SK-N-SH (cell line): ENCODE results near the gene USP2. TPM values are rescaled to one million over a fixed set of nuclear protein-coding genes. Genes with fewer than 3 reads are reported as not detected.
A peak's percentile ranks its signal among the peaks of the same experiment; 100 is the strongest.

Experiments
- CTCF ChIA-PET: fragments of 300-600, 350-600 bp; formaldehyde crosslinking; extraction: SDS; loops from one replicate; lab custom pipeline; 2021; lab: Yijun Ruan, JAX
- POLR2A ChIA-PET: fragments of 350-600 bp; sonication (Branson Sonifier 250); formaldehyde crosslinking; extraction: SDS; loops from one replicate; lab custom pipeline; 2020; ENCODE audit warnings: antibody characterized with exemption, inconsistent platforms; lab: Yijun Ruan, JAX
- DNase-seq: peaks from one replicate; pipeline ENCODE4 v3.0.0; 2012
- H2AFZ ChIP-seq: fragments of 200-600 bp; sonication (generic); 2 replicates; pipeline ENCODE4 v1.8.1; 2016; ENCODE audit warnings: antibody characterized with exemption, mild to moderate bottlenecking, low read depth
- H3F3A ChIP-seq: fragments of 200-600 bp; sonication (generic); replicated peaks from 2 replicates; pipeline ENCODE3; 2016; ENCODE audit warnings: antibody characterized with exemption, mild to moderate bottlenecking; ENCODE audit not compliant: insufficient read depth
- H3K27ac ChIP-seq, 2 experiments: fragments of 200-500 bp in 1 of 2; fragments of 200-600 bp in 1 of 2; sonication (Bioruptor generic) in 1 of 2; sonication (generic), shearing (Covaris generic) in 1 of 2; 2 replicates each; pipeline versions ENCODE4 v1.5.1 to v1.6.1; 2014 to 2016; ENCODE audit warnings: low read depth in 2 of 2, inconsistent platforms in 1 of 2, low read length in 1 of 2, mild to moderate bottlenecking in 1 of 2, mixed read lengths in 1 of 2
- H3K27me3 ChIP-seq: fragments of 200-600 bp; sonication (generic), shearing (Covaris generic); 2 replicates; pipeline ENCODE4 v1.6.1; 2016; ENCODE audit warnings: mixed run types; ENCODE audit not compliant: insufficient read depth
- H3K36me3 ChIP-seq, 2 experiments: fragments of 200-500 bp in 1 of 2; fragments of 200-600 bp in 1 of 2; sonication (Bioruptor generic) in 1 of 2; sonication (generic) in 1 of 2; replicated peaks in 1 of 2; 2 replicates each; pipeline versions ENCODE3 to v1.5.1; 2014 to 2016; ENCODE audit warnings: low read length in 1 of 2, mild to moderate bottlenecking in 1 of 2; ENCODE audit not compliant: insufficient read depth in 2 of 2, control insufficient read depth in 1 of 2
- H3K4me1 ChIP-seq, 2 experiments: fragments of 200-500 bp in 1 of 2; fragments of 200-600 bp in 1 of 2; sonication (Bioruptor generic) in 1 of 2; sonication (generic), shearing (Covaris generic) in 1 of 2; 2 replicates each; pipeline versions ENCODE4 v1.5.1 to v1.6.1; 2014 to 2016; ENCODE audit warnings: low read depth in 1 of 2, low read length in 1 of 2, mixed run types in 1 of 2; ENCODE audit not compliant: insufficient read depth in 2 of 2, control insufficient read depth in 1 of 2
- H3K4me2 ChIP-seq: fragments of 200-600 bp; sonication (generic), shearing (Covaris generic); 2 replicates; pipeline ENCODE4 v1.6.1; 2017; ENCODE audit warnings: mixed run types
- H3K4me3 ChIP-seq, 2 experiments: fragments of 200-500 bp in 1 of 2; fragments of 200-600 bp in 1 of 2; sonication (Bioruptor generic) in 1 of 2; sonication (generic), shearing (Covaris generic) in 1 of 2; 2 replicates each; pipeline versions ENCODE4 v1.5.1 to v1.8.1; 2014 to 2016; ENCODE audit warnings: low read depth in 2 of 2, inconsistent platforms in 1 of 2, low read length in 1 of 2, mild to moderate bottlenecking in 1 of 2, mixed read lengths in 1 of 2, moderate library complexity in 1 of 2
- H3K79me2 ChIP-seq: fragments of 200-600 bp; sonication (generic); 2 replicates; pipeline ENCODE4 v1.8.1; 2017; ENCODE audit warnings: mild to moderate bottlenecking; ENCODE audit not compliant: insufficient read depth
- H3K9ac ChIP-seq: fragments of 200-600 bp; sonication (generic); 2 replicates; pipeline ENCODE4 v1.6.1; 2017; ENCODE audit warnings: mixed run types
- H3K9me2 ChIP-seq: fragments of 200-600 bp; sonication (generic); 2 replicates; pipeline ENCODE4 v1.6.1; 2017; ENCODE audit warnings: mixed run types
- H3K9me3 ChIP-seq: fragments of 200-600 bp; sonication (generic); 2 replicates; pipeline ENCODE4 v1.6.1; 2017; ENCODE audit warnings: mixed run types, mild to moderate bottlenecking, moderate library complexity
- H4K20me1 ChIP-seq: fragments of 200-600 bp; sonication (generic); 2 replicates; pipeline ENCODE4 v1.6.1; 2017; ENCODE audit warnings: mild to moderate bottlenecking, mixed run types; ENCODE audit not compliant: insufficient read depth
- CHD2 ChIP-seq: fragments of 150-350 bp; IDR thresholded peaks from 2 replicates; pipeline ENCODE4 v1.6.1; 2018; ENCODE audit warnings: low read length; ENCODE audit not compliant: partially characterized antibody
- FOSL2 ChIP-seq: IDR thresholded peaks from 2 replicates; pipeline ENCODE4 v1.4.0; 2012; ENCODE audit warnings: low read depth, mild to moderate bottlenecking, moderate library complexity, borderline replicate concordance
- FOXJ3 ChIP-seq: sonication (generic); formaldehyde crosslinking; IDR thresholded peaks from 2 replicates; pipeline ENCODE4 v1.5.1; 2020; ENCODE audit warnings: mild to moderate bottlenecking, missing genetic modification reagents
- FOXM1 ChIP-seq: IDR thresholded peaks from 2 replicates; pipeline ENCODE4 v1.4.0; 2012; ENCODE audit warnings: low read depth, mild to moderate bottlenecking
- GATA2 ChIP-seq: sonication (generic); formaldehyde crosslinking; IDR thresholded peaks from 2 replicates; pipeline ENCODE4 v1.5.0; 2020; ENCODE audit warnings: mild to moderate bottlenecking, missing genetic modification reagents
- JUND ChIP-seq: IDR thresholded peaks from 2 replicates; pipeline ENCODE4 v1.4.0; 2012
- MEF2A ChIP-seq: IDR thresholded peaks from 2 replicates; pipeline ENCODE4 v1.4.0; 2012; ENCODE audit warnings: low read depth, borderline replicate concordance
- POLR2AphosphoS5 ChIP-seq: IDR thresholded peaks from 2 replicates; pipeline ENCODE4 v1.6.1; 2012; ENCODE audit warnings: low read depth, low read length
- RFX5 ChIP-seq: IDR thresholded peaks from 2 replicates; pipeline ENCODE4 v1.6.1; 2012; ENCODE audit warnings: mild to moderate bottlenecking, improper control_type of control experiment, low read length
- RXRA ChIP-seq: IDR thresholded peaks from 2 replicates; pipeline ENCODE4 v1.4.0; 2012; ENCODE audit warnings: low read depth, mild to moderate bottlenecking, borderline replicate concordance
- SMC3 ChIP-seq: IDR thresholded peaks from 2 replicates; pipeline ENCODE4 v1.6.1; 2012; ENCODE audit warnings: low read depth, low read length, improper control_type of control experiment
- TAF1 ChIP-seq: IDR thresholded peaks from 2 replicates; pipeline ENCODE4 v1.6.1; 2012; ENCODE audit warnings: low read depth, mild to moderate bottlenecking, low read length, moderate library complexity, borderline replicate concordance
- TCF12 ChIP-seq: IDR thresholded peaks from 2 replicates; pipeline ENCODE4 v1.4.0; 2012
- TEAD4 ChIP-seq: IDR thresholded peaks from 2 replicates; pipeline ENCODE4 v1.4.0; 2012; ENCODE audit warnings: mild to moderate bottlenecking, borderline replicate concordance; ENCODE audit not compliant: insufficient read depth
- WGBS: methylation state at CpG from one replicate; pipeline ENCODE4 v1.1.6; 2017; ENCODE audit warnings: low lambda C conversion rate; 5-methylcytosine and 5-hydroxymethylcytosine counted together
- polyA plus RNA-seq, 3 experiments: library from polyadenylated mRNA; depleted of rRNA; stranded (reverse); fragments of >200 nt; gene quantifications; 2 replicates each; pipeline ENCODE4 v1.2.3, GENCODE V29; 2012
- TF ChIP-seq, protein P1 (sequence below): IDR thresholded peaks from 2 replicates; pipeline ENCODE4; 2012
- TF ChIP-seq, protein P2 (sequence below): fragments of 200-600 bp; sonication (generic); IDR thresholded peaks from 2 replicates; pipeline ENCODE4 v1.6.1; 2017; ENCODE audit warnings: antibody characterized with exemption, mild to moderate bottlenecking, moderate library complexity
- TF ChIP-seq, protein P3 (sequence below): IDR thresholded peaks from 2 replicates; pipeline ENCODE4 v1.6.1; 2012; ENCODE audit warnings: mild to moderate bottlenecking, low read depth, low read length, moderate library complexity
- TF ChIP-seq, protein P4 (sequence below): IDR thresholded peaks from 2 replicates; pipeline ENCODE4 v1.4.0; 2012; ENCODE audit warnings: low read depth

The USP2 gene
- polyA plus RNA-seq, 1 of the 3 experiments (the other 2 are of a cell fraction) = 0.97 TPM

DNA sequence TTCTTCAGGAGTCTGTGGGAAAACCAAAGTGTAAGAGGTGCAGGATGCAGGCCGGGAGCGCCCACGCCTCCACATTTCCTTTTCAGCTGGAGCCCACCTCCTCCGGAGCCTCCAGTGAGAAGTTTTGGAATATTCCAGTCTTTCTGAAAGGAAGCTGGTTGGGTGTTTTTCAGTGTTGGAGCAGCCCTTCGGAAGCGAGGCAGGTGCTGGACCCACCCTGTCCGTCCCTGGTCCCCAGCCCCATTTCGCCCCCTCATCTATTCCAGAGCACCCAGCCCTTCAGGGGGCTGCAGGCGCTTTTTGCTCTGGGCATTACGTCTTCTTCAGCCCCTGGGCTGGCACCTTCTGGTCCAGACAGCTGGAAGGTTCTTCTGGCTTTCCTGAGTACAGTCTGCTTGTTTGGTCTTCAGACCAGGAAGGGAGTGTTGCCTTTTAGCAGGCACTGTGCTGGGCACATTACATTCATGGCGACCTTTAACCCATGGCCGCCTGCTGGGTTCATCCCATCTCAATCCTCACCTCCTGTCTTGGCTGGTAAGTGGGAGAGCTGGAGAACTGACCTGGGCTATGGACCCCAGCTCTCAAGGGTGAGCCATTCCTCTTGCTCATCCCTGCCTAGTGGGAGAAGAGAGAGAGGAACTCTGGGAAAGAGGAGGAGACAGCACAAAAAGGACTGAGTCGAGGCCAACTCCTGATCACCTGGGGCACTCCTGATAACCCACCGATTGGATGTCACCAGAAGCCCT, 42.2 kb upstream of the USP2 start (continued):
- TF ChIP-seq, protein P1, sequence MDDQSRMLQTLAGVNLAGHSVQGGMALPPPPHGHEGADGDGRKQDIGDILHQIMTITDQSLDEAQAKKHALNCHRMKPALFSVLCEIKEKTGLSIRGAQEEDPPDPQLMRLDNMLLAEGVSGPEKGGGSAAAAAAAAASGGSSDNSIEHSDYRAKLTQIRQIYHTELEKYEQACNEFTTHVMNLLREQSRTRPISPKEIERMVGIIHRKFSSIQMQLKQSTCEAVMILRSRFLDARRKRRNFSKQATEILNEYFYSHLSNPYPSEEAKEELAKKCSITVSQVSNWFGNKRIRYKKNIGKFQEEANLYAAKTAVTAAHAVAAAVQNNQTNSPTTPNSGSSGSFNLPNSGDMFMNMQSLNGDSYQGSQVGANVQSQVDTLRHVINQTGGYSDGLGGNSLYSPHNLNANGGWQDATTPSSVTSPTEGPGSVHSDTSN = no peak

GRCh38 chr11:119422809-119423508, 41.5 kb upstream of the USP2 start, which contains the start of gene THY1:
Gene THY1 (minus strand): TSS chr11:119423172. CDS start chr11:119420905, 2,267 bp downstream.
- H3K4me2 ChIP-seq = peak within 1 kb of the TSS; percentile 90
- peak within 1 kb of the TSS; percentile 79 for H3K9ac ChIP-seq
- H3K27me3 ChIP-seq = no peaks in the 10 kb centered on the region
- peaks cover 22 to 31% of the 10 kb centered on the region in 2 experiments for H3K36me3 ChIP-seq
- peaks cover 45% of the 10 kb centered on the region for H3K79me2 ChIP-seq
- 13% methylated on average over 3 of the region's 41 CpGs for WGBS
- H3K4me1 ChIP-seq = peaks cover 16 to 56% of the 10 kb centered on the region in 2 experiments
- no peaks in the 10 kb centered on the region for H3K9me2 ChIP-seq
- CTCF ChIA-PET = interaction anchor here (1.0 to 6.2 kb wide), 10 partner anchors 9 to 67 kb away, joined by 3 to 60 read pairs (median 6); partner anchors contain the start of gene USP2
- peaks cover 19% of the 10 kb centered on the region for H3F3A ChIP-seq
- DNase-seq = peak; percentile 96
- peaks cover 38% of the 10 kb centered on the region for H4K20me1 ChIP-seq
- peak within 1 kb of the TSS; percentile 70 to 89 for H3K27ac ChIP-seq
- TF ChIP-seq, protein P2, sequence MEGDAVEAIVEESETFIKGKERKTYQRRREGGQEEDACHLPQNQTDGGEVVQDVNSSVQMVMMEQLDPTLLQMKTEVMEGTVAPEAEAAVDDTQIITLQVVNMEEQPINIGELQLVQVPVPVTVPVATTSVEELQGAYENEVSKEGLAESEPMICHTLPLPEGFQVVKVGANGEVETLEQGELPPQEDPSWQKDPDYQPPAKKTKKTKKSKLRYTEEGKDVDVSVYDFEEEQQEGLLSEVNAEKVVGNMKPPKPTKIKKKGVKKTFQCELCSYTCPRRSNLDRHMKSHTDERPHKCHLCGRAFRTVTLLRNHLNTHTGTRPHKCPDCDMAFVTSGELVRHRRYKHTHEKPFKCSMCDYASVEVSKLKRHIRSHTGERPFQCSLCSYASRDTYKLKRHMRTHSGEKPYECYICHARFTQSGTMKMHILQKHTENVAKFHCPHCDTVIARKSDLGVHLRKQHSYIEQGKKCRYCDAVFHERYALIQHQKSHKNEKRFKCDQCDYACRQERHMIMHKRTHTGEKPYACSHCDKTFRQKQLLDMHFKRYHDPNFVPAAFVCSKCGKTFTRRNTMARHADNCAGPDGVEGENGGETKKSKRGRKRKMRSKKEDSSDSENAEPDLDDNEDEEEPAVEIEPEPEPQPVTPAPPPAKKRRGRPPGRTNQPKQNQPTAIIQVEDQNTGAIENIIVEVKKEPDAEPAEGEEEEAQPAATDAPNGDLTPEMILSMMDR = no peak
- TF ChIP-seq TEAD4 (no peak), JUND (no peak), POLR2AphosphoS5 (peak; percentile 99), MEF2A (no peak), RXRA (no peak), RFX5 (no peak), FOXJ3 (CRISPR knock-in tag) (no peak), GATA2 (CRISPR knock-in tag) (no peak), CHD2 (no peak), FOSL2 (no peak), TCF12 (no peak), FOXM1 (no peak), TAF1 (peak; percentile 84), SMC3 (no peak)
- TF ChIP-seq, protein P3, sequence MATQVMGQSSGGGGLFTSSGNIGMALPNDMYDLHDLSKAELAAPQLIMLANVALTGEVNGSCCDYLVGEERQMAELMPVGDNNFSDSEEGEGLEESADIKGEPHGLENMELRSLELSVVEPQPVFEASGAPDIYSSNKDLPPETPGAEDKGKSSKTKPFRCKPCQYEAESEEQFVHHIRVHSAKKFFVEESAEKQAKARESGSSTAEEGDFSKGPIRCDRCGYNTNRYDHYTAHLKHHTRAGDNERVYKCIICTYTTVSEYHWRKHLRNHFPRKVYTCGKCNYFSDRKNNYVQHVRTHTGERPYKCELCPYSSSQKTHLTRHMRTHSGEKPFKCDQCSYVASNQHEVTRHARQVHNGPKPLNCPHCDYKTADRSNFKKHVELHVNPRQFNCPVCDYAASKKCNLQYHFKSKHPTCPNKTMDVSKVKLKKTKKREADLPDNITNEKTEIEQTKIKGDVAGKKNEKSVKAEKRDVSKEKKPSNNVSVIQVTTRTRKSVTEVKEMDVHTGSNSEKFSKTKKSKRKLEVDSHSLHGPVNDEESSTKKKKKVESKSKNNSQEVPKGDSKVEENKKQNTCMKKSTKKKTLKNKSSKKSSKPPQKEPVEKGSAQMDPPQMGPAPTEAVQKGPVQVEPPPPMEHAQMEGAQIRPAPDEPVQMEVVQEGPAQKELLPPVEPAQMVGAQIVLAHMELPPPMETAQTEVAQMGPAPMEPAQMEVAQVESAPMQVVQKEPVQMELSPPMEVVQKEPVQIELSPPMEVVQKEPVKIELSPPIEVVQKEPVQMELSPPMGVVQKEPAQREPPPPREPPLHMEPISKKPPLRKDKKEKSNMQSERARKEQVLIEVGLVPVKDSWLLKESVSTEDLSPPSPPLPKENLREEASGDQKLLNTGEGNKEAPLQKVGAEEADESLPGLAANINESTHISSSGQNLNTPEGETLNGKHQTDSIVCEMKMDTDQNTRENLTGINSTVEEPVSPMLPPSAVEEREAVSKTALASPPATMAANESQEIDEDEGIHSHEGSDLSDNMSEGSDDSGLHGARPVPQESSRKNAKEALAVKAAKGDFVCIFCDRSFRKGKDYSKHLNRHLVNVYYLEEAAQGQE = no peak
- TF ChIP-seq, protein P4, sequence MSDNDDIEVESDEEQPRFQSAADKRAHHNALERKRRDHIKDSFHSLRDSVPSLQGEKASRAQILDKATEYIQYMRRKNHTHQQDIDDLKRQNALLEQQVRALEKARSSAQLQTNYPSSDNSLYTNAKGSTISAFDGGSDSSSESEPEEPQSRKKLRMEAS = peak; percentile 14; the same call in 1 of the 2 replicates
- TF ChIP-seq, protein P1 = peak; percentile 55; the same call in 1 of the 2 replicates
- peak within 1 kb of the TSS; percentile 87 to 96 for H3K4me3 ChIP-seq
- peak within 1 kb of the TSS; percentile 91 for H2AFZ ChIP-seq
- POLR2A ChIA-PET = interaction anchor here (0.6 to 1.6 kb wide), 7 partner anchors 10 to 817 kb away, joined by 3 to 7 read pairs (median 5); partner anchors contain the start of genes POU2F3 and USP2
- no peaks in the 10 kb centered on the region for H3K9me3 ChIP-seq
